HuH-7.5 (cell line): ENCODE measurements around the gene IL18.
"Not testable (repeated sequence)": the region's sequence is repeated elsewhere in the genome, so short reads cannot be mapped to it uniquely, and the experiment has no call there.

Experiments used
- DNase-seq: peaks from one replicate; pipeline ENCODE4 v3.0.0; 2011; ENCODE audit warnings: low spot score

Gene IL18

GRCh38 chr11:112163875-112164685 lies at the start of gene IL18:
Gene IL18, minus strand, starts transcription at chr11:112164094. Its CDS starts 9,041 bp downstream, at chr11:112155053.
- DNase-seq = no peak

DNA sequence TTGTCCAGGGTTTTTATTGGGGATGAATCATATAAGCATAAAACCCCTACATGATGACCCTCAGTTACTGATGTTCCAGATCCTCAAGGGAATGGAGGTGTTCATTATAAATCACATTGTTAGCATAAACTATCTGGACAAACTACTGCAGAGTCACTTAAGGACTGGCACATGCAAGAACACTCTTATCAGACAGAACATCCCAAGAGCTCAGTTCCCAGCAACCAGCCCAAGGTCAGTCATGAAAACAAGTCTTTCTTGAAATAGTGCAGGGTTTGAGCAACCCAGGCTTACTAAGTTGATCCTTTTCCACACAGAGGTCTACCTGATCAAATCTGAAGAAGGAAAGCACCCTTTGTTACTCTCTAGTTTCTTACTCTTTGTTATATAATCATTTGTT lies 48.8 kb upstream of the IL18 start:
- DNase-seq = no peak

- no peak for DNase-seq
These were observed 48.4 kb upstream of the IL18 start for GRCh38 chr11:112212290-112212689.

DNA sequence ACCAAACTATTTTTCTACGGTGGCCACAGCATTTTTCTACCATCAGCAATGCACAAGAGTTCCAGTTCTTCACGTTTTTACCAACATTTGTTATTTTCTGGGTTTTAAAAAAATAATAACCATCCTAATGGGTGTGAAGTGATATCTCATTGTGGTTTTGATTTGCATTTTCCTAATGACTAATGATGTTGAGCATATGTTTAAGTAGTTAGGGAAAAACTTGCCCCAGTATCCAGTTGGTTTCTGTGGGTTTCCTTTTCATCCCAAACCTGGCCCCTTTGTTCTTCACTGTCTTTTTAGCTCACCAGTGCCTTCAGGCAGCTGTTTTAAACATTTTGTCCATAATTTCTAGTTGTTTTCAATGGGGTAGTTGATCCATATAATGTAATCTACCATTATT lies 47.6 kb upstream of the IL18 start:
- DNase-seq = no peak

DNA sequence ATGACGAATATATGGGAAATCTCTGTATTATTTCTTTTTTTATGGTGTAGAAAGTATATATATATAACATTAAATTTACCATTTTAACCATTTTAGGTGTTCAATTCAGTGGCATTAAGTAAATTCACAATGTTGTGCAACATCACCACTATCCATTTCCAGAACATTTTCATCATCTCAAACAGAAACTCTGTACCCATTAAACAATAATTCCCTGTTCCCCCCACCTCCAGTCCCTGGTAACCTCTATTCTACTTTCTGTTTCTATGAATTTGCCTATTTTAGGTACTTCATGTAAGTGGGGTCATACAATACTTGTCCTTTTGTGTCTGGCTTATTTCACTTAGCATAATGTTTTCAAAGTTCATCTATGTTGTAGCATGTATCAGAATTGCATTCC lies 47.0 kb upstream of the IL18 start:
- DNase-seq = no peak

- no peak for DNase-seq
These were observed 42.2 kb upstream of the IL18 start for GRCh38 chr11:112206071-112206470.

DNA sequence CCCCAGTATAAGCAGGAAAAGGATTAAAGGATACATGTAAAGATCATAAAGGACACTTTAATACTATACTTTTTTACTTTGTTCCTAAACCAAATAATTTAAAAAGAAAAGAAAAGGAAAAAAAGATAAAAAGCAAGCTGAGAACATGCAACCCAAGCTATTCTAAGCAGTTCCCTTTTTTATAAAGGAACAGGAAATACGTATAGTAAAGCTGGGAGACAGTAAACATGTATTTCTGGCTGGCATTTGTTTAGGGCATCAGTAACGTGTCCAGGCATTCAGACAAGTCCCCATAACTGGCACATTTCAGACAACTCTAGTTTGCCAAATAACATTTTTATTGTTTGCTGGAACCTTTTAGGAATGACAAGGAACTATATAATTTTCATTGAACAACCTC lies 36.4 kb upstream of the IL18 start:
- DNase-seq = no peak

GRCh38 chr11:112199101-112199500 lies 35.2 kb upstream of the IL18 start:
- DNase-seq = not testable (repeated sequence)

DNA sequence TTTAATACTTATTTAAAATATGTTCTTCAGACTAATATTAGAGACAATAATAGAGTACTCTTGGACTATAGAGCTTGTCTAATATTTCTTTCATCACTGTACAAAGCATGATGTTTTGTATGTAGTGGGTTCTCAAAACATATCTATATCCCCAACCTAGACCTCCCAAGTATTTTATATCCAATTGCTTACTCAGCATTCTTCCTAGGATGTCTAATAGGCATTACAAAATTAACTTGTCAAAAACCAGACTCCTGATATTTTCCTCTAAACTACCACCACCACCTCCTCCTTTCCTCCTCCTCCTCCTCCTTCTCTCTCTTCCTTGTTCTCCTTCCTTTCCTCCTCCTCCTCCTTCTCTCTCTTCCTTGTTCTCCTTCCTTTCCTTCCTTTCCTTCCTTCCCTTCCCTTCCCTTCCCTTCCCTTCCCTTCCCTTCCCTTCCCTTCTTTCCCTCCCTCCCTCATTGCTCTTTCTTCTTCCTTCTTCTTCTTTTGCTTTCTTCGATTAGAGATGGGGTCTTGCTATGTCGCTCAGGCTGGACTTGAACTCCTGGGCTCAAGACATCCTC lies 32.7 kb upstream of the IL18 start:
- DNase-seq = no peak

DNA sequence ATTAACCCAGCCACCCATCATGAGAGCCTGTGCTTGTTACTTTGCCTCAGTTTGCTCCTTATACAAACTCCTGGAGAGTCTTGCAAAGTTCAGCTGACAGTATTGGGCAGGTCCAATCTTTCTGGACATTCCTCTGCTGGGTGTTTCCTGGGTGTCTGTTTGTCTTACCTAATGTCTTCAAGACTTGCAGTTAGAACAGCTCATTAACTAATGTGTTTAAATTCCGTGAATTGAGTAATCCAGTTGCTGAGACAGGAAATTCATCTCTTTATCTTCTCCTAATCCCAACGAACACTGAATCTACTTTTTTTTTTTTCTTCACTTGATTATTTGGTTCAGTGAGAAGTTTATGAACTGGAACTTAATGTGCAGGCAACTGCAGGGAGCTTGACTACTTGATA lies 32.1 kb upstream of the IL18 start:
- DNase-seq = no peak

DNA sequence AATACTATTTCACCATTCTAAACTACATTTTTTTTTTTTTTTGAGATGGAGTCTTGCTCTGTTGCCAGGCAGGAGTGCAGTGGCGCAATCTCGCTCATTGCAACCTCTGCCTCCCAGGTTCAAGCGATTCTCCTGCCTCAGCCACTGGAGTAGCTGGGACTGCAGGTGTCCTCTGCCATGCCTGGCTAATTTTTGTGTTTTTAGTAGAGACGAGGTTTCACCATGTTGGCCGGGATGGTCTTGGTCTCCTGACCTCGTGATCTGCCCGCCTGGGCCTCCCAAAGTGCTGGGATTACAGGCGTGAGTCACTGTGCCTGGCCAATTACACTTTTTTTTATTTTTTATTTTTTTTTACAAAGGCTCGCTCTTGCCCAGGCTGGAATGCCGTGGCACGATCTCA lies 31.2 kb upstream of the IL18 start:
- not testable (repeated sequence) for DNase-seq

- DNase-seq = no peak
These were observed 22.4 kb upstream of the IL18 start for GRCh38 chr11:112186304-112186703.

DNA sequence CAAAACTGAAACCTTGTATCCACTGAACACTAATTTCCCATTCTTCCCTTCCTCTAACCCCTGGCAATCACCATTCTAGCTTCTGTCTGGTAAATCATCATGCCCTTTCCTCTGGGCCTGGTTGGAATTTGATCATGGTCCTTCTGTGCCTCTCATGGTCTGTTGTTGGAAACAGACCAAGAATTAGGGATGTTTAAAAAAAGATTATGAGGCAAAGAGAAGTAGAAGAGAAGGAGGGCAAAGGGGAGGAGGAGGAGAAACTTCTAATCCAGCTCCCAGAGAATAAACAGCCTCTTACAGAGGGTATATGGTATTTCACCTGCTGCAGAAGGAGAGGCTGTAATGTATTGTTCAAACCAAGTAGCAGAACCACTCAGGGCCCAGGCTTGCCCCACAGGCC lies 22.0 kb upstream of the IL18 start:
- DNase-seq = no peak

DNA sequence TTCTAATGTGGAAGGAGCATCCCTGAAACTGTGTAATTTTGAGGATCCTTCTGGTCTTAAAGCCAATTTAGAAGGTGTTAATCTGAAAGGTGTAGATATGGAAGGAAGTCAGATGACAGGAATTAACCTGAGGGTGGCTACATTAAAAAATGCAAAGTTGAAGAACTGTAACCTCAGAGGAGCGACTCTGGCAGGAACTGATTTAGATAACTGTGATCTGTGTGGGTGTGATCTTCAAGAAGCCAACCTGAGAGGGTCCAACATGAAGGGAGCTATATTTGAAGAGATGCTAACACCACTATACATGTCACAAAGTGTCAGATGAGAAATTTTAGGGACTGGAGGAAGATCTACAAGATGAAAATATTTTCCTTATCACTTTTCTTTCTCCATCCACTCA lies 19.0 kb upstream of the IL18 start:
- no peak for DNase-seq

DNA sequence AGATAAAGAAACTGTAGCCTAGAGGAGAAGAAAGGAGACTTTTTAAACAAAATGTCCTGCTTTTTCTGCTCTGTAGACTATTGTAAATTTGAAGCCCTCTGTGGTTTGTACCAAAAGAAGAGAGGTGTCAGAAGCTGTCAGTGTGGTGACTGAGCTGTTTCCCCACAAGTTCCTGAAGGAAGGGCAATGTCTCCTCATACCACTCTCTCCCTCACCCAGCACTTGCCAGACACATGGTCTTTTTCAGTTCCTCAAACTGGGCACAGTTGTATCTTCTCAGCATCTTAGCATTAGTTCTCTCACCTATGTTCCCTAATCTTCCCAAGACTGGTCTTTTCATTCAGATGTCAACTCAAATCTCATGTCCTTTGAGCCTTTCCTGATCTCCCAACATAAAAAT lies 15.7 kb upstream of the IL18 start:
- no peak for DNase-seq

GRCh38 chr11:112178936-112179335 lies 15.0 kb upstream of the IL18 start:
- no peak for DNase-seq

- no peak for DNase-seq
These were observed 14.5 kb upstream of the IL18 start for GRCh38 chr11:112178428-112178827.

DNA sequence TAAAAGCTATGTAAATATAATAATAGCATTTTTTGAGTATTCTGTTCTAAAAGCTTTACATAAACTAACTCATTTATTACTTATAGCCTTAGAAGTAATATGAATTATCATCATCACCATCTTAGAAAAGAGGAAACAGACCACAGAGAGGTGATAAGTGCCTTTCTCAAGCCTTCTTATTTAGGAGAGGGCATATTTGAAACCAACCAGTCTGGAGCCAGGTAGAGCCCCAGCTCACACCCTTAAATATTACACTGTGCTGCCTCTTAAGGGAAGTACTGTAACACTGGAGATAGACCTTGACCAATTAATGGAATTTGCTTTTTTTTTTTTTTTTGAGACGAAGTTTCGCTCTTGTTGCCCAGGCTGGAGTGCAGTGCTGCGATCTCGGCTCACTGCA lies 13.7 kb upstream of the IL18 start:
- DNase-seq = no peak

DNA sequence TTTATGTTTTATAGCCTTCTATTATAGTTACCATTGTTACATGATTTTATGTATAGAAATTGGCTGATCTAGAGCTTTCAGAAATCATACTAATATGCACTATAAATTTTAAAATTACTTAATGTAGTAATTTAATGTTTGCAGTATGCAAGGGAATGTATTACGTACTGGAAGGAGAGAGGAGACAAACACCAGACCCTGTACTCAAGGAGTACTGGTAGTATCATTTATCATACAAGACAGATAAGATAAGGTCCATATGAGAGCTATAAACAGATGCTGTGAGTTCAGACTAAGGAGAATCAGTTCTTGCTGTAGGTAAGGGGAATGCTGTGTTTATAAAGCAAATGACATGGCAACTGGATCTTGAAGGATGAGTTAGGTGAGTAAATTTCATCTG lies 12.2 kb upstream of the IL18 start:
- no peak for DNase-seq

GRCh38 chr11:112175599-112175952 lies 11.7 kb upstream of the IL18 start:
- DNase-seq = no peak

DNA sequence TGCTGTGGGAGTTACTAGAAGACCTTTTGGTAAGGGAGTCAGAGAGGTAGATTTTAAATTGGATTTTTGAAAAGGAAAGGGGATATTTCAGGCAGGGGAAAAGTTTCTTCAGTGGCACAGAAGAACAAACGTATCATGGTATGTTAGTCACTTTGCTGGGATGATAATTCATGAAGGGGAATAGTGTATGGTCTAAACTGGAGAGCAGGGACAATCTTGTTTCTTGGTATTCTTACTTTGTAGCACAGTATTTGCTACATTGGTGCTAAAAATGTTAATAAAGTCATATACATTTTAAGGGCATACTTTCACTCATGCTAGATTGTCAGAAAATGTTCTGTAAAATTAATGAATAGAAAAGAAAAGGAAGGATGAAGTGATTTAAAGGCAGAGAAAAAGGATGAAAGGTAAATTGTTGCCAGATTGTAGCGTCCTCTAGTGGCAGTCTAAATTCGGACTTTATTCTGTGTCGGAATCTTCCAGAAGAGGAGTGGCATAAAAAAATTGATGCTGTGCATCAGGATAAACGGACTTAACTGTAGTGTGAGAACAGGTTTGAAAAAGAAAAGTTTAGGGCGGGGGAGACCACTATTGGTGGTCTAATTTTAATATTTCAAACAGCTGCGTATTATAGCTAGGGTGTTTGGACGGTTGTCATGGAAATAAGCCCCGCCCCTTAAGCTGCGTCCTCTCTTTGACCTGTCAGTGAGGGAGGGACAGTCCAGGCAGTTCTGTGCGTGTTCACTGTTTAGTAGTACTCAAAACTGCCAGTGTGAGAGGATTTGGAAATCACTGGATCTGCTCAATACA lies 11.1 kb upstream of the IL18 start, which contains the start of gene BCO2:
Gene BCO2 (plus strand): TSS at position 724 of the 810 bp plus-strand sequence. CDS start 90 bp downstream, outside the sequence.
- no peak for DNase-seq

DNA sequence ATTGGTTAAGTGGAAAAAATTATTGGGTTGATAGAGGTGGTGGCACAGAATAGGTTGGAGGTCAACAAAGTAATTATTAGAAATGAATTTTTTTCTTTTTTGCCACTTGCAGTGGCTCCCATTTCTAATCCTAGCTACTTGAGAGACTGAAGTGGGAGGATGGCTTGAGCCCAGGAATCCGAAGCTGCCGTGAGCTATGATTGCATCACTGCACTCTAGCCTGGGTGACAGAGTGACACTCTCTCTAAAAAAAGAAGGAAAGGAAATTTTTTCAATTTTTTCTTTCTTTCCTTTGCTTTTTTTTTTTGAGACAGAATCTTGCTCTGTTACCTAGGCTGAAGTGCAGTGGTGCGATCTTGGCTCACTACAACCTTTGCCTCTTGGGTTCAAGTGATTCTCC lies 9.3 kb upstream of the IL18 start:
- DNase-seq = no peak

GRCh38 chr11:112172362-112172994 lies 8.6 kb upstream of the IL18 start:
- DNase-seq = no peak
